Activated T-cell treated with anti-CD3 and anti-CD28 coated beads, Interleukin-2, amount 50 U/mL, for 1 hour (primary cell): ENCODE results near the gene ZBTB20.

Experiments used
- DNase-seq: peaks from one replicate; pipeline ENCODE4 v3.0.0-alpha.2; 2020

Gene ZBTB20

DNA sequence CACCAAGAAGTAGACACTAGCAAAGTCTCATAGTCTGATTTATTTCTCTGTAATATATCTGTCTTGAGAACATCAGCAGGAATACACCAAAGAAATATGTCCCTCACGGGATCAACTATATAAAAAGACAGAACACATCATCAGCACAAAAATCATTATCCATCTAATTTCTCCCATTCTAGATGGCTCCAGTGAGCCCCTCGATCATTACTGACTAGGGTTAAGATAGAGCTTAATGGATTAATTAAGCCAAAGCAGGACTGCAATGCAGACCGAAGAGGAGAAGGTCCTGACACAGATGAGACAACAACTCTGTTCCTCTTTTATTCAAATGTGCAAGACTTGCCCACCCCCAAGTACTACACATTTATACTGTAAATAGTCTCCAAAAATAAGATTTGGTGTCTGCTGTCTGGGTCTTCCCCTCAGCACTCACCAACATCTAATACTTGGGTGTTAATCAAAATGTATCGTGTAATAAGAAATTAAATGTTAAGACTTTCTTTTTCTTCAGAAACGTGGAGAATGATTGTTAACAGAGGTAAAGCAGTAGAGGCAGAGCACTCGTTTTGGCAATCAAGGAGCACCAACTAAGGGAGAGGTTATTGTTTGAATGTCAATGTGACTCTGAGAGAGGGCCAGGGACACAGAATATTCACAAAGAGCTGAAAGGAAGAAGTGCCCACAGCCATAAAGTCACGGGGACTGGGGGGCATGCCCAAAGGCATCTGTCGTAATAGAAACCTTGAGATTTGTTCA, 719.6 kb downstream of the ZBTB20 start:
- DNase-seq = no peak

DNA sequence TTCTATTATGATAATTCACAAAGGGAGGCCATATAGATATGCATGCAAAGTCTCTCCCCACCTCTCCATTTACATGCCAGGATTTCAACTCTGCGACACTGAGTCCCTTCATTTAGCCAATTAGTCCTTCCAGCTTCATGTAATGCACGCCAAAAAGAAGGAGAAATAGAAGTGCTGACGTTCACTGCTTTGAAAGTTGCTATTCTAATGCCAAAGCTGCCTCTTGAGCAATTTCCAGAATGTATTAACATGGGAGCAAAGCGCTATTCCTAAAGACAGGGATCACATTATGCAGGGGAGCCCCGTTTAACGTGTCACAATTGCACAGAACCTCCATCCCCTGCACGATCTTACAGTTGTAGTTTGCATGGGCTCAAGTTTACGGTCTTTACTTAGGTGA, 722.8 kb downstream of the ZBTB20 start:
- no peak for DNase-seq

DNA sequence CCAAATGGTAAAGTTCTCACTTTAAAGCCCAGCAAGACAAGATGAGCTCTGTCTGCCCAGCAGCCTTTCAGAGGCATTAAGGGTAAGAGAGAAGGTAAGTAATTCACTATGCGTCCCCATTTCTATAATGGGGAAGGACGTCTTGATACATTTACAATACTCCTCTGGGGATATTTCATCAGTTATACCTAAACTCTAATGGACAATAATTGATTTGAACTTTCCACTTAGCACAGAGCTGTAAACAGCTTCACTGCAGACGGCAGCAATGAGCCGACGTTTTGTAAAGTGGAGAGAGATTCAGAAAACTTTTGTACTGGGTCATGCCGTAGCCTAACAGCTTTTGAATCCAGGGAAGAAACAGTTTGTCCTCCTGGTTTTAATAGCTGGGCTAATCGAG, 725.9 kb downstream of the ZBTB20 start:
- DNase-seq = no peak

DNA sequence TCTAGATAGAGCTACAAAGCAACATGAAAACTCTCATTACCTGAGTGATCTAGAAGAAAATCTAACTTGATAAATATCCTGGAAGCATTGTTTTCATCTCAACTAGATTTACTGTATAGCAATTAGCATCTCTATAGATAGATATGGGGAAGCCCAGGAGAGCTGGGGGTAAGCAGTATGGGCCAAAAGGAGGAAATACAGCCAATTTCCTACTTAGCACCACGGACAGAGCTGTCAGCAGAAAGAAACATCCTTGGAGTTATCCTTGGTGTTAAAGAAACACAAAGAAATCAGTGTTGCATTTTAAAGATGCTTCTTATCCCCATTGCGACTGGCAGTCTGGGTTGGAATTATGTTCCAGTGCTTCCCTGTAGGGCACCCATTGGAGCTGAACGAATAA, 727.0 kb downstream of the ZBTB20 start:
- DNase-seq = no peak

DNA sequence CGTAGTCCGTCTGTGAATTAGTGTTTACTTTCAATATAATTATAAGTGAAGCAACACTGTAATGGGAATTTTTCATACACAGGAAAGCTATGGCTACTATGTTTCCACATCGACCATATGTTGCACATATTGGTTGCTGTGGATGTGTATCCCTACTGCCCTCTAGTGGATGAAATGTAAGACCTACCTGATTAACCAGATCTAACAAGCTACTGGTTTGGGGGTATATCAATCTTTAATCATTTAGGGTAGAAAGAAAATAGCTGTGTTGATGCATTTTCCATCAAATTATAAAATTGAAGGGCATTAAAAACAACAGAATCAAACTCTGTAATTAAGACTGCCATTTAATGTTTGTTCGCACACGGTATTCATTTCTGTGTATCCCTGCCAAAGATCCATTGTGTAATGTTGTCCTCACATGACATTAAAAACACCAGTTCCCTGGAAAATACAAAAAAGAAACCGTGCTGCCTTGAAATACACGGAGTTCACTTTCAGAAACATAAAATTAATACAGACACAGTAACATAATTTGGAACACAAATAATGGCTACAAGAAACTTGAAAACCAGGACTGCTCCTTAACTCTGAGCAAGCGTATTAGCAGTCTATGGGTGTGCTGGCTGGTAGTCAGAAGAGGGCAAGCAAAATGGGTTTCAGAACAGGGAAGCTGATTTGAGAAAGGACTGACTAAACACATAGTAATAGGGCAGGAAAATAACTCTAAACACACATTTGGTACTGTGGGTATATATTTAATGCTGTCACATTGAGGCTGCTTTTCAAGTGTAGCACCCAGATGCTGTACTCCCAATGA, 728.2 kb downstream of the ZBTB20 start:
- DNase-seq = no peak

DNA sequence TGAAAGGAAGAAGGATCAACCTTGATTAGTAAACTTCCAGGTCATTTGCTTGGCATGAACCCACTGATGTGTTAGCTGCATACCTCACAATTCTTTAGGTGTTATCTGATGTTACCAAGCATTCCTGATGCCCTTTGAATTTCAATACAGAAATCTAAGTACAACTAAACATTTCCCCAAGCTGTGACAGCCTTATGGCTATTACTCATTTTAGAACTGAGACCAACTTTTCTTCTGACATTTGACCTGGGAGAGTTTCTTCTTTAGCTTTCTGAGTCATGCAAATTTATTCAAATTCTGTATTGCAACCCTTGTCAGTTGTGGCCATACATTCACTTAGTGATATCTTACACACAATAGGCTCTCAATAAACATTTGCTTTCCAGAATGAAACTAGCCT, 729.0 kb downstream of the ZBTB20 start:
- DNase-seq = no peak

DNA sequence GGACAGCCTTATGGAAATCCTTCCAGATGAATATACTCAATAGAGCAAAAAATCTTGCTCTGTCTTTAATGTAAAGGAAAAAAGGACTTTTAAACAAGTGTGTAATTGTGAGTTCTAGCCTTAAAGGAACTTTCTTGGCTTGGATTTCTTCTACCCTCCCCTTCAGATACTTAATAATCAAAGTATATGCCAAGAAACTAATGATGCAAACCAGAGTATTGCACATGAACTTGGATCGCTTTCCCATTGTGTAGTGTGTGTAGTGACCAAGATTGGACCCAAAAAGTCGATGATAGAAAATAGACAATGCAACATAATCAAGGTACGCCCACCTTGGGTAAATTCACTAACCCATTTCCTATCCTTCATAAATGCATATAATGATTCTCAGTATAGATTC, 729.4 kb downstream of the ZBTB20 start:
- DNase-seq = no peak

DNA sequence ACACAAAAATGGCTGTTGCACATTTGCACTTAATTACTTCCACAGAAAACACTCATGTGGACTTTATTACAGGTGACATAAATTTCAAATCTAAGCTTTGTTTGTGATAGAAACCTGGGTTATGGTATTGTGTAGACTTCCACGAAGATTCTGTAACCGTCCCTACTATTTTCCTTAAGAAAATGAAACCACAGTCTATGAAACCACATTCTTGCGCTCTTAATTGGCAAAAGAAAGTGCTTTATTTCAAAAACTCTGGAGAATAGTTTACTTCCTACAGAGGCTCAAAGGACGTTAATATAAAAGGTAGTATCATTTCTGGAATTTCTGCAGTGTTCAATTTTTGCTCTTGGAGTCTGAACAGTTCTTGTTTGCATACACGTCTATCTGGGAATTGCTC, 729.8 kb downstream of the ZBTB20 start:
- DNase-seq = no peak

DNA sequence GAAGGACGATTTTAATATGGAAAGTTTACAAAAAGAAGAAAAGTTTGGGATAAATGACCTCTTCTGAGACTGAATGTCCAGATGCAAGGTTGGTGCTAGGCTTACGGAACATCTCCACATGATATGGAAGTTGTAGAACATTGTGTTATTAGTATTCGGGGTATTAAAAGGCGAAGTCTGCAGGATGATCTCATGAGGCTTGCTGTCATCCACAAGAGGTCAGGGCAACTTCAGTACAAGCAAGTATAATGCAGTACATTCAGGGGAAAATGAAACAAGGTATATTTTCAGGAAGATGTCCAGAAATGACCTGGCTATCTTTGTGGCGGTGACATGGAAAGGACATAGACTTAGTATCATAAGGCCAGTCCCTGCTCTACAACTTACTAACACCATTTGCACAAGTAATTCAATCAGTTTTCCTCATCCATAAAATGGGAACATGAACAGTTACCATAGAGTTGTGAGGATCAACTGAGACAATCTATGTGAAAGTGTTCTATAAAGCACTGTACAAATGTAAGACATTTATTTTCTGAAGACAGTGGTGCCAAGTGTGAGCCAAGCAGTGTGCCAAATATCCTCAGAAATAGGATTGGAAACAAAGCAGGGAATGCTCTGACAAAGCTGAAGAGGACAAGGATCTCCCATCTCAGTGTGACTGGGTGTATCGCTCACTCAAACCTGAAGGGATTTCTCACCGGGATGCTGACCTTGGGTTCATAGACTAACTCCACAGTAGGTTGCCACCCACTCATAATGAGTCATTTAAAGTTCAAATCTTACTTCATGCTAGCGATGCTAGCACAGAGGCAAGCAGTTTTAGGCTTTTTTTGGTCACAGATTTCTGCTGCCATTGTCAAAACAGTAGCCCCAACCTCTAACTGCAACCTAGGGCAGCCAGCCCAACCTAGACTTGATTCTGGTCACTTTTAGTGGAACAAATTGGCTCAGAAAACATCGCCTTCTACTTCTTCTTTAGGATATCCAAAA, 735.0 kb downstream of the ZBTB20 start:
- DNase-seq = no peak

DNA sequence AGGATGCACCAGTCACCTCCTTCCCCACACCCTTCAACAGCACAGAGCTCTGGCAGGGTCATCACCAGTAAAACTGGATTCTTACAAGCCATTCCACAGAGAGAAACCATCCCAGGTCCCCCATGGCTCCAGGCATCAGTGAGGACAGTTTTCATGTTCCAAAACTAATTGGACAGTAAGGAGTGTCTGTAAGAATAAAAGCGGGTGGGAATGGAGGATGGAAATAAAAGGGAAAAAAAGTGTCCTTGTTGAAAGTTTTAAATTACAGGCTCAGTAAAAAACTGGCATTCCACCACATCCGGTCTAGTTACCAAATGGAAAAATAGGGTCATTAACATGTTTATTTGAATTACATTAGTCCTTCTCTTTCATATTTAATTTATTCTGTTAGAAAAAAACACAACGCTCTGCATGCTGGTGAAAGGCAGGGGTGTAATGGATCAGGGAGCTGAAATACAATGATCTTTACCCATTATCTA, 735.9 kb downstream of the ZBTB20 start:
- no peak for DNase-seq

DNA sequence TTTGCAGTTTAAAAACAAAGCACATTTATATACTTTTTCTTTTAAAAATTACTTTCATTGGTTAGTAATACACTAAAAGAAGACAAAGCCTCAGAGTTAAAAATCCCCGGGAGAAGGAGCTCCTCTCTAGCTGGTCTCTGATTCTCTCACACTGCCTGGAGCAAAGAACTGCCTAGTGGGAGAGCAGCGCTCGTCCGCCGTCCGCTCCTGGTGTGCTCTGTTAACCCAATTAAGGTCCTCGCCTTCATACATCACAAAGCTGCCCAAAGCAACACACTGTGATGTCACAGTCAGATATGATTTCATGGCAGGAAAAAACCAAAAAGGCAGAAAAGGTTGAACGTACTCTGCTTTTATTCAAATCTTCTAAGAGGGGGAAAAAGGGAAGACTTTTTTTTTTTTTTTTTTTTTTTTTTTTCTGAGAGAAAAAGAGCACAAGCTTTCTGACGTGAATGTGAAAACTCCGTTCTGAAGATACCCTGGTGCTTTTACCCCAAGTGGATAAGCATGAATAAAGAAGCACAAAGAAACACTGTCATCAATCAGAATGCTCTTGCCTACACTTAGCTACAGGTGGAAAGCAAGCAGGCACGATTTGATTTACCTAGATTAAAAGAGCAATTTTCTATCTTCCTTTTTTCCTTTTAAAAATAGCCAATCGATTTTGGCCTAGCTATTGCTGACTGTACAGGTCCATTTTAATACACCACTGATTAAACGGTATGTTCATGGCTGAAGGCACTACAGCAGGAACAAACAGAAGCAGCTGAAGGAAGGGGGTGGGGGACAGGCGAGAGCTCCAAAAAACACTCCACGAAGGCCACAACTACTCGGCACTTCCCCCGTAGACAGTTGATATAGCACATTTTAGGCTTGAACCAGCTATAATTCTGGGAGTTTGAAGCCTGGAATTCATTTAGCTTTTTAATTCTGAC, 738.1 kb downstream of the ZBTB20 start:
- no peak for DNase-seq

DNA sequence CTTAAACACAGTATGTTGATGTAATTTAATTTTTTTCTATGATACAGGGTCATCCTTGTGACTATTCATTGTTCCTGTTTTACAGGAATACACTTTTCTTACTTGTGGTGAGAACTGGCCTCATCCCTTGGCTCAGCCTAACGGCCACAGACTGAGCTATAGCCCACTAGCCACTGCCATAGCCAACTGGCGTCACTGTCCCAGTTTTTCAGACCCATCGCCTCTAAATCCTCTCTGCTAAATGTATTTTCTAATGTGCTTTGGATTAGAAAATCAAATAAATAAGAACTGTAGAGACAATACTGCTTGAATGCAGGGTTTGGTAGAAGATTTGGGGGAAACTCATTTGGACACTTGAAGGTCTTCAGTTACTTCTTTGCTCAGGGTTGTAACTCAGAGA, 740.2 kb downstream of the ZBTB20 start:
- DNase-seq = no peak

DNA sequence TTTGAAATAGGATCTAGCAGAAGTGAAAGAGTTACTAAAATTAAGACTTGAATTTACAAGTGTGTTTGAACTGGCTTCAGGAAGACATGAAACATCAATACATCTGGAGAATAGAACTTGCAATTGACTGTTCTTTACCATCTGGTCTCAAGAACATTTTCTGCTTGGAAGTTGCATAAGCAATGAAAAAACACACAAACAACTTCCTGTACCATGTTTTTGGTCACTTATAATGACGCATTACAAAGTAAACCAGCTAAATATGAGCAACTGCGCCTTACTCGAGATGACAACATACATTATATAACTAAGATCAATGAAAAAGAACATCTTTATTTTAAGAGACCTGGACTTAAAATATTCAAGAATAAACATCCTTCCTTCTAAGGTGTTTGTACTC, 740.8 kb downstream of the ZBTB20 start:
- no peak for DNase-seq

DNA sequence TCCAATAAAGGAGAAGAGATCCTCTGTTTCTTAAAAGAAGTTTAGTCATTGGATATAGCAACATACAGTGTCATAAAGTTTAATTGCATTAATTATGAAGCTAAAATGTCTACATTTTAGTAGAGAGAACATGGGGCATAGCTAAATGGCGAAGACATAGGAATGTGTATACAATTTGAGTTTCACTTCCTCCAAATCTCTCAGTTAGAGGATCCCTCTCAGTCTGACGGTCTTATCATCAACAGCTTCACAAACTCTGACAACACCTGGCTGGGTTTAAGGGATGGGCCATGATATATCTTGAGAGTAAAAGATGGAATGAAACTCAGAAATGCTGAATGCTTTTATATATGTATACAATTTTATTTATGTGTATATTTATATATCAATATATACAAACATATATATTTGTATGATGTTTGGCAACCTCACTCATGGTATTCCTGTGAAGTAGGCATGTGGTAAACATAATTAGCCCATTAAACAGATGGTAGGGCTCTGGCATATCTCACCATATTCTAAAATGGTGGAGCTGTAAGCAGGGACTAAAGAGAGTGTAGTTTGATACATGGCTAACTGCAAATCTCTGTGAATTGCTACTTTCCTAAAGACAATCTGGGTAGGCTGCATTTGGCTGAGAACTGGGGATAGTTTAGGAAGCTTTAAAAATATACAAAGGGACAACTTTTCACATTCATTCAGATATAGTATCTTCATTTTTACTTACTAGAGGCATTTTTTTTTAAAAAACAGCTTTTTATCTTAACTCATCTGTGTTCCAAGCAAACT, 741.7 kb downstream of the ZBTB20 start:
- DNase-seq = no peak

DNA sequence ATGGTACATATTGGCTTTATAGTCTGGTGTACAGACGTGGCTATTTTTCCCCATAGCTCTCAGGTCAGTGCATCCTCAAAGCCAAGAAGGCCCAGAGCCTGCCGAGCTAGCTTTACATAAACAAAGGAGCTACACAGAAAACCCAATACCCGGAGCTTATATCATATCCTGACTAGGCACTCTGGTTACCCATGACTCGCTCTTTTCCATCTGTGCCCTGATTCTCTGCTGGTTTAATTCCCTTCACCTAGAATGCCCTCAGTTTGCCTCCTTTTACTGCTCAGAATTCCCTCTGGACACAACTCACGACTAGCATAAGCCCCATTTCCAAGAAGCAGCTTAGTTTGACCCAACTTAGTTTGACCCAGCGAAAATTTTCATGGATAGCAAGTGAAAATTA, 742.5 kb downstream of the ZBTB20 start:
- no peak for DNase-seq

DNA sequence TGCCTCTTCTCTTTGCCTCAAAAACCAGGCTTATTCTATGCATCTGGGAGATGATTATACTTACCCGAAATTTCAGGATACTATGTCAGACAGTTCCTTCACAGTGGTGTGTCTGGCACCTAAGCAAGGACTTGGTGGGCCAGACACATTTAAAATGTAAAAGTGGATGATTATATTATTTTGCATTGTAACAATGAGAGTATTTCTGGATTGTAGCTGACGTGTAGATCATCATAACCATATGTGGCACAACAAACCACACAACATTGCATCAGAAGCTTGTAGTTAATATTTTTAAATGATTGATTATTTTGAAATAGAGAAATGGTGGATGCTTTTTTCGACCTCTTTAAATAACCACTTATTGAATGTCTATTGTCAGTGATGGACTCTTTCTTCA, 744.2 kb downstream of the ZBTB20 start:
- DNase-seq = no peak

DNA sequence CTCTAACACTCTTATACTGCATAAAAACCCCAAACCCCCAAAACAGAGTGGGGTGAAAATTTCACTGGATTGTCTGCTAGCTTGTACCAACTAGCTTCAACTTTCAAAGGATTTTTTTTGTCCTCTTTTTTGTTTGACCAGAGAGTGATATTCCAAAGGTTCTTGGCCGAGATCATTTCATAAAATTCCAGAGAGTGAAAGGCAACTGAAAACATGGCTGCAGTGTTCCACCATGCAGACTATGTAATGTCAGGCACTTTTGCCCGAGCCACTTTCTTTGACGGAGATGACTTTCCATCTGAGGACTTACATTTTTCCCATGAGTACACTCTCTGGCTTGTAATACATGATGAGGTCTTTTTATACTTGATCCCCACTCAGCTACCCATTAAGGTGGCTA, 745.7 kb downstream of the ZBTB20 start:
- DNase-seq = no peak

DNA sequence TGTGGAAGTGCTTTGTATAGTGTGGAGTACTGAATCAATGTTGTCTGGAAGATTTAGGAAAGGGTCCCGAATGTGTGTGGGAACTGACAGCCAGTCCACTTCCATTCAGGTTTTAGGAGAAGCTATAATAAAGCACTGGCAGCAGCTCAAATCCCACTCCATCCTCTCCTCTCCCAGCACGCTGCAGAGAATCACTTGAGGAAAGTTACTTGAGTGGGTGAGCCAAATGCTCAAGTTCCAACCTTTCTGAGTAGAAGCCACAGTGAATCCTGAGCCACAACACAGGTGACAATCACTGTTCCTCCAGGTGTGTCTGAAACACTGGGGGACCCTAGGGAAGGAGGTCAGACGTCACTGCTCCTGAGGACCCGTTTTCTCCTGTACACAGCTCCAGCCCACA, 746.7 kb downstream of the ZBTB20 start:
- DNase-seq = no peak

DNA sequence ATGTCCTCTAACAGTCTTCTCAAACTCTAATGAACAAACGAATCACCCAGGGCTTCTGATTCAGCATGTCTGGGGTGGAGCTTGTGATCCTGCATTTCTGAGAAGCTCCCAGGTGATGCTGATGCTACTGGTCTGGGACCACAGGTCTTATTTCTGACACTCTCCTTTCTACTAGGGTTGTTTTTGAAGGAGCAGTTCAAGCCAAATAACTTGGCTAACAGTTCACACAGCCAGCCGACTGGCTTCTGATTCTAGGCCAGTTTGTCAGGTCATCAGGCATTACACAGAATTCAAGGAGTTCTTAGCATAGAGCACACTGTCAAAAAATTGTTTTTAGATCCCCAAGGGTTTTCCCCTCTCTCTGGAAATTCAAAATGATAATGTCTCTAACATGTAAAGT, 752.5 kb downstream of the ZBTB20 start:
- DNase-seq = no peak

DNA sequence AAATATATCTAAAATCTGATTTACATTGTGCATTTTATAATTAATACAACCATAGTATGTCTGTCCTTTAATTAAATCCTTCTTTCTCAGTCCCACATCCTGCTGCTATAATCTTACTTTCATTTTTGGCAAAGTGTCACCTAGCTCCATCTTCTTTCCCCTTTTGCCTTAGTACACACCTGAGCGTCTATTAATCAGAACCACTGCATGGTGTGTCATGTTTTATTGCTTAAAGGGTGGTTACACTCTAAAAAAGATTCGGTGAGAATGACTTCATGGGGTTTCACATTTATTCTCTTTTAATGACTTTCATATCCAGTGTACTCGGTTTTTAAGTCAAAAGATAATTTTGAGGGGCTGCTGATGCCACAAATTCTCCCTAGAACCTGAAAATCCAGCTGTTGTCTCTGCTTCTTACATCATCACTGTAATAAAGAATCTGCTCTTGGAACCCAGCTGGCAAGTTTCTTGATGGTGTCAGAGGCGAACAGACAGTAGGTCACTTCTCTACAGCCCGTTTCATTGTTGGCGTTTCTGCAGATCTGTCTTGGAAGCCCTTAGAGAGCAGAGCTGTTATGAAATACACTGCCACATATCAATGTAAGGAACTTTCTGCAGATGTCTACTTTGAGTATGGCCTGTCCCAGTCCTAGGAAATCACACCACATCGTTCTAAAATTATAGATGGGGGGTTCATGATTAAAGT, 753.6 kb downstream of the ZBTB20 start:
- no peak for DNase-seq
